Left lung (tissue), 10 donors: ENCODE data around the gene KIAA1191. TPM values are rescaled to one million over a fixed set of nuclear protein-coding genes. Genes with fewer than 3 reads are reported as not detected.

Source experiments
- ATAC-seq: fragments of 200-7000 bp; cut with Tn5 transposase; one replicate; pipeline ENCODE4 v1.9.1; 2020; ENCODE audit warnings: moderate library complexity
- DNase-seq, 4 donors: peaks; one replicate each; pipeline ENCODE4 v3.0.0-alpha.2; 2013 to 2020
- H3K27ac ChIP-seq, 2 donors: fragments of 200-600 bp; sonication (generic) in 1 of 2; one replicate each; pipeline versions ENCODE4 v1.5.0 to v1.8.0; 2020 to 2021
- H3K27me3 ChIP-seq, 2 donors: fragments of 200-600 bp; sonication (generic) in 1 of 2; one replicate each; pipeline versions ENCODE4 v1.5.0 to v1.8.0; 2020 to 2021
- H3K36me3 ChIP-seq, 2 donors: fragments of 200-600 bp; sonication (generic) in 1 of 2; one replicate each; pipeline versions ENCODE4 v1.5.0 to v1.8.0; 2020 to 2021
- H3K4me1 ChIP-seq, 2 donors: fragments of 200-600 bp; one replicate each; pipeline ENCODE4 v1.8.0; 2021
- H3K4me3 ChIP-seq, 2 donors: fragments of 200-600 bp; sonication (generic) in 1 of 2; one replicate each; pipeline versions ENCODE4 v1.5.0 to v1.8.0; 2020 to 2021; ENCODE audit warnings: mild to moderate bottlenecking in 1 of 2
- H3K9me3 ChIP-seq, 2 donors: fragments of 200-600 bp; sonication (generic) in 1 of 2; one replicate each; pipeline versions ENCODE4 v1.5.0 to v1.8.0; 2020 to 2021
- intact Hi-C, 2 donors: fragments of 100-400 bp; cut with DNase I; formaldehyde crosslinking; loops; one replicate each; pipeline versions ENCODE4 v1.11.2 to v1.14.2; 2022
- polyA plus RNA-seq, 6 donors: library from polyadenylated mRNA; unstranded; fragments of 120-200 nt; gene quantifications; one replicate each; pipeline ENCODE4 v1.2.1, GENCODE V29; 2013; ENCODE audit not compliant: insufficient read length in 6 of 6
- total RNA-seq, 2 donors: library from RNA; stranded (reverse); fragmentation: NEBNext Ultra II Directional; extraction: Animal tissue kit (Norgen Biotek cat#: 25700); gene quantifications; one replicate each; pipeline ENCODE4 v1.2.1, GENCODE V29; 2021
- TF ChIP-seq, protein P1 (sequence below), 2 donors: fragments of 200-600 bp; sonication (generic) in 1 of 2; IDR thresholded peaks; one replicate each; pipeline versions ENCODE4 v1.5.0 to v1.8.0; 2021; ENCODE audit warnings: antibody characterized with exemption in 2 of 2
- donor health status: DM: no; HTN: yes; CAD: no.
- donor health status: DM: no; HTN: no; CAD: no.

KIAA1191 gene
- total and polyA plus RNA-seq, 8 donors: 74.5 to 165 (median 157) TPM

GRCh38 chr5:176394881-176395675, 33.5 kb upstream of the KIAA1191 start:
- no peaks in the 10 kb centered on the region for H3K9me3 ChIP-seq

DNA sequence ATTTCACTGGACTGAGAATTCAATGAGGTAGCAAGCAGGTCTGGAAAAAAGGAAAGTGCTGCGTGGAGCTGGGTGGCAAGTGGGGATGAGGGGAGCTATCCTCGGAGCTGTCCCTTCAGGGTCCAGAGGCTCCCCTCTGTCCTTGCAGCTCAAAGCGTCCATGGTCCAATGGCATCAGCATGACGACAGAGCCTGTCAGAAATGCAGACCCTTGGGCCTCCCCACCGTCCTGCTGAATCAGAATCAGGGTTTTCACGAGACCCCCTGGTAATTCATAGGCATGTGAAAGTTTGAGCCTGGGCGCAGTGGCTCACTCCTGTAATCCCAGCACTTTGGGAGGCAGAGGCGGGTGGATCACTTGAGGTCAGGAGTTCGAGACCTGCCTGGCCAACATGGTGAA, 32.5 kb upstream of the KIAA1191 start:
- TF ChIP-seq, protein P1, sequence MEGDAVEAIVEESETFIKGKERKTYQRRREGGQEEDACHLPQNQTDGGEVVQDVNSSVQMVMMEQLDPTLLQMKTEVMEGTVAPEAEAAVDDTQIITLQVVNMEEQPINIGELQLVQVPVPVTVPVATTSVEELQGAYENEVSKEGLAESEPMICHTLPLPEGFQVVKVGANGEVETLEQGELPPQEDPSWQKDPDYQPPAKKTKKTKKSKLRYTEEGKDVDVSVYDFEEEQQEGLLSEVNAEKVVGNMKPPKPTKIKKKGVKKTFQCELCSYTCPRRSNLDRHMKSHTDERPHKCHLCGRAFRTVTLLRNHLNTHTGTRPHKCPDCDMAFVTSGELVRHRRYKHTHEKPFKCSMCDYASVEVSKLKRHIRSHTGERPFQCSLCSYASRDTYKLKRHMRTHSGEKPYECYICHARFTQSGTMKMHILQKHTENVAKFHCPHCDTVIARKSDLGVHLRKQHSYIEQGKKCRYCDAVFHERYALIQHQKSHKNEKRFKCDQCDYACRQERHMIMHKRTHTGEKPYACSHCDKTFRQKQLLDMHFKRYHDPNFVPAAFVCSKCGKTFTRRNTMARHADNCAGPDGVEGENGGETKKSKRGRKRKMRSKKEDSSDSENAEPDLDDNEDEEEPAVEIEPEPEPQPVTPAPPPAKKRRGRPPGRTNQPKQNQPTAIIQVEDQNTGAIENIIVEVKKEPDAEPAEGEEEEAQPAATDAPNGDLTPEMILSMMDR (IDR thresholded peaks at IDR 0.05): no peak
- DNase-seq (no peak), ATAC-seq (no peak)
- Histone ChIP-seq H3K4me3 (no peak overlapping the region), H3K9me3 (no peaks in the 10 kb centered on the region), H3K4me1 (peaks cover 0 to 21% of the 10 kb centered on the region in 2 donors), H3K27me3 (no peaks in the 10 kb centered on the region), H3K27ac (no peak overlapping the region), H3K36me3 (peaks cover 0 to 85% of the 10 kb centered on the region in 2 donors)
- intact Hi-C loops: no loop called here

More at GRCh38 chr5:176394881-176395675, 33.5 kb upstream of the KIAA1191 start:
- ATAC-seq (peak; percentile 27), DNase-seq (peak in 2 of 4 donors; percentile 54 to 83)
- Histone ChIP-seq H3K27me3 (no peaks in the 10 kb centered on the region), H3K36me3 (peaks cover 0 to 94% of the 10 kb centered on the region in 2 donors), H3K4me1 (peaks cover 0 to 13% of the 10 kb centered on the region in 2 donors), H3K4me3 (no peak overlapping the region), H3K27ac (no peak overlapping the region)
- TF ChIP-seq, protein P1 (IDR thresholded peaks at IDR 0.05): no peak
- intact Hi-C loops: no loop called here

GRCh38 chr5:176392526-176392925, 31.0 kb upstream of the KIAA1191 start:
- Histone ChIP-seq H3K36me3 (peaks cover 0 to 71% of the 10 kb centered on the region in 2 donors), H3K27ac (no peak overlapping the region), H3K9me3 (no peaks in the 10 kb centered on the region), H3K27me3 (no peaks in the 10 kb centered on the region), H3K4me1 (peaks cover 4 to 29% of the 10 kb centered on the region in 2 donors), H3K4me3 (no peak overlapping the region)
- TF ChIP-seq, protein P1 (IDR thresholded peaks at IDR 0.05): no peak
- DNase-seq (no peak), ATAC-seq (no peak)
- intact Hi-C loops: no loop called here

- H3K9me3 ChIP-seq: no peaks in the 10 kb centered on the region
- H3K27me3 ChIP-seq: no peaks in the 10 kb centered on the region
- no peak overlapping the region for H3K27ac ChIP-seq
- DNase-seq (no peak), ATAC-seq (no peak)
- peaks cover 8 to 34% of the 10 kb centered on the region in 2 donors for H3K4me1 ChIP-seq
- H3K4me3 ChIP-seq: no peak overlapping the region
- peaks cover 0 to 68% of the 10 kb centered on the region in 2 donors for H3K36me3 ChIP-seq
- intact Hi-C loops: no loop called here
- TF ChIP-seq, protein P1 (IDR thresholded peaks at IDR 0.05): no peak
Measured at GRCh38 chr5:176391999-176392398, 30.4 kb upstream of the KIAA1191 start.

- H3K9me3 ChIP-seq: no peaks in the 10 kb centered on the region
- H3K4me1 ChIP-seq: peaks cover 10 to 39% of the 10 kb centered on the region in 2 donors
- intact Hi-C loops: no loop called here
- DNase-seq (no peak), ATAC-seq (no peak)
- H3K27me3 ChIP-seq: no peaks in the 10 kb centered on the region
- H3K36me3 ChIP-seq: peaks cover 0 to 63% of the 10 kb centered on the region in 2 donors
- TF ChIP-seq, protein P1 (IDR thresholded peaks at IDR 0.05): no peak
- H3K27ac ChIP-seq: no peak overlapping the region
- no peak overlapping the region for H3K4me3 ChIP-seq
Measured at GRCh38 chr5:176391479-176391878, 29.9 kb upstream of the KIAA1191 start.
